ENCODE measurements around the gene CDK5.
"Not testable (repeated sequence)": the region's sequence is repeated elsewhere in the genome, so short reads cannot be mapped to it uniquely, and the experiment has no call there.

Gene CDK5

DNA sequence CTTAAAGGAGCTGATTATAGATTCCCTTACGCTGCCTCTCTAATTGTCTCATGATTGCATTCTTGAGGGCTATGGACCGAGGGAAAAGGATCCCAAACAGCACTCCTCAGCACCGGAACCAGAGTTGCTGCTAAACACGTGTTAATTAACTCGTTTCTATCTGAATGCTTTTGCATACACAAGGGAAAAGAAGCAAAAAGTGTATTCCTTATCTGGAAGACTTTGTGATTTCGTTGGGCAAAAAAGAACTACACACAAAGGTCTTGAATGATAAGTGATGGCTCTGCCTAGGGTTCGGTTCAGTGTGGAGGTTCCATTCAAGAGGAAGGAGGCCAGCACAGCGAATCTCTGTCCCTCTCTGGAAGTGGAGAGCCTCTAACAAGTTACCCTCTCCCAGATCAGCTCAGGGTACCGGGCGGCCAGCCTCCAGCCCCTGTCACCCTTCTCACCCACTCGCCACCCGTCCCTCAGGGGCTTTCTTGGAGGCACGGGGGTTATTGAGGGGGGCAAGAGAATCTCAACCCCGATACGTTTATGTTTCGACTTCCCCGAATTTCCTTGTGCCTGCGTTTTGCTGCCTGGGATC lies 1.2 kb upstream of the CDK5 start:
- no peak for DNase-seq (ENCODE audit: low read depth in 1 of 2, low spot score in 1 of 2)

- DNase-seq (ENCODE audit: low read depth in 1 of 2, low spot score in 1 of 2) = peak; percentile 93 to 94
Measured at GRCh38 chr7:151057989-151058780, 488 bp upstream of the CDK5 start.

- DNase-seq (ENCODE audit: low read depth in 1 of 2, low spot score in 1 of 2) = no peak
Measured at GRCh38 chr7:151056666-151057505, 811 bp downstream of the CDK5 start.

GRCh38 chr7:151056283-151056665 lies 1.4 kb downstream of the CDK5 start:
- no peak for DNase-seq (ENCODE audit: low read depth in 1 of 2, low spot score in 1 of 2)

- no peak for DNase-seq (ENCODE audit: low read depth in 1 of 2, low spot score in 1 of 2)
Measured at GRCh38 chr7:151053751-151054150, 3.9 kb downstream of the CDK5 start.

DNA sequence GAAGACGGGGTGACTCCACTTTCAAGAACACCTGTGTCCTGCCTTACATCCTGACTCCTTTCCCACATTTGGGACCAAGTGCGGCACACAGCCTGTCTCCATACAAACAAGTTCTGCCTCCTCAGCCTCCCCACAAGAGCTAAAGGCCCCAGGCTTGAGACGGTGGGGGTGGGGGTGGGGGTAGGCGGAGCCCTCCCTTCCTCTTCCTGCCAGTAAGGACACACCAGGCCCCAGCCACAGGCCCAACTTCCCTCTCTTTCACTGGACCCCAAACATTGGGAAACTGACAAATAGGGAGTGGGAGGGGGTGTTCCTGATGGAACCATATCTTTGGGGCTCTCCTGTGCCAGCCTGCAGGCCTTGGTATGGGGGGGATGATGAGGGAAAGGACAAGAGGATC lies 4.6 kb downstream of the CDK5 start:
- DNase-seq (ENCODE audit: low read depth in 1 of 2, low spot score in 1 of 2) = no peak

DNA sequence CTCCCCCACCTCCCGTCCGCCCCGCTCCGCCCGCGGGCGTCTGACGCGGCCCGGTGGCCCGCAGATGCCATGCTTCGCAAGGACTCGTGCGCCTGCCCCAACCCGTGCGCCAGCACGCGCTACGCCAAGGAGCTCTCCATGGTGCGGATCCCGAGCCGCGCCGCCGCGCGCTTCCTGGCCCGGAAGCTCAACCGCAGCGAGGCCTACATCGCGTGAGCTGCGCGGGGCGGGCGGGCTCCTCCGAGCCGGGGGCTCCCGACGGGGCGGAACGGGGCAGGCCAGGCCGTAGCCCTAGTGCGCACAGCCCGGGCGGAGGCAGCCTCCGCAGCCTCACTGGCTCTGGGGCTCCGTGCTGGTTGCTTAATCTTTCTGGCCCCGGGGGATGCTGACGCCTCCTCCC lies 6.6 kb downstream of the CDK5 start:
- peak in 1 of 2 donors; percentile 36 for DNase-seq (ENCODE audit: low read depth in 1 of 2, low spot score in 1 of 2)

DNA sequence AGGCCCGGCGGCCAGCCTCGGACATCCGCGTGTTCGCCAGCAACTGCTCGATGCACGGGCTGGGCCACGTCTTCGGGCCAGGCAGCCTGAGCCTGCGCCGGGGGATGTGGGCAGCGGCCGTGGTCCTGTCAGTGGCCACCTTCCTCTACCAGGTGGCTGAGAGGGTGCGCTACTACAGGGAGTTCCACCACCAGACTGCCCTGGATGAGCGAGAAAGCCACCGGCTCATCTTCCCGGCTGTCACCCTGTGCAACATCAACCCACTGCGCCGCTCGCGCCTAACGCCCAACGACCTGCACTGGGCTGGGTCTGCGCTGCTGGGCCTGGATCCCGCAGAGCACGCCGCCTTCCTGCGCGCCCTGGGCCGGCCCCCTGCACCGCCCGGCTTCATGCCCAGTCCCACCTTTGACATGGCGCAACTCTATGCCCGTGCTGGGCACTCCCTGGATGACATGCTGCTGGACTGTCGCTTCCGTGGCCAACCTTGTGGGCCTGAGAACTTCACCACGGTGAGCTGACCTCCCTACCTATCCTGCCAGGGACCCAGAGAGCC lies 8.7 kb downstream of the CDK5 start:
- DNase-seq (ENCODE audit: low read depth in 1 of 2, low spot score in 1 of 2) = no peak

DNA sequence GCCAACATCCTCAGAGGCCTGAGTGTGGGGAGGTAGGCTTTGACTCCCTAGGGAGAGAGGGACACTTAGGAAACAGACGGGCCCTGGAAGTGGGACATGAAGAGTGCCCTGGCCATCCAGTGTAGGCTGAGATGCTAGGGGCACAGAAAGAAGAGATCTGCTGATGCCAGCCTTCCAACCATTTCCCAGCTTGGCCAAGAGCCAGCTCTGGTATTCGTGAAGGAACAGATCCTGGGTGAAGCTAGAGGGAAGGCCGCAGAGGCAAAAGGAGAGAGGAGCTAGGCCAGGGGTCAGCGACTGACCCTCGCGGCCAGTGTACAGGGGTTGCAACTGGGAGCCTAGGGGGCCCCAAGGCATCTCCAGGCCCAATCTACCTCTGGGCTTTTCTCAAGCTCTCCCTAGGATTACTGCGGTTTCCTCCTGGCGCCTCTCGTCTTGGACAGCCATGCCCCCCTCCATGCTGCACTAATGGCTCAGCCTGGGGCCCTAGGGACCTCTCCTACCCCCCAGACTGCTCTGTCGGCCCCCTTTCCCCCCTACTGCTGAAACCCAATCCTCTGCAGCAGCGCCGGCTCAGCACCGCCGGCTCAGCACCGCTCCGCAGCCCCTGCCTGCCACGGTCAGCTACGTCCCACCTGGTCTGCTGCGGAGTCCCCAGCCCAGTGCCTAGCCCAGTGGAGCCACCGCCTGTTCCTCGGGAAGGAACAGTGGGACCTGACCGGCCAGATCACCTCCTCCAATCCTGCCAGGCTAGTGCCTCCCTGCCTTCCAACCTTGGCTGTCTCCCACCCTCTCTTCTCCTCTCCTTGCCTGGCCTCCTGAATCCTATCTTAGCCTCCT lies 9.5 kb downstream of the CDK5 start, which contains the start of gene ASIC3:
Gene ASIC3, plus strand, starts transcription at position 556 of the 840 bp plus-strand sequence. CDS start 355 bp downstream, outside the sequence.
- DNase-seq (ENCODE audit: low read depth in 1 of 2, low spot score in 1 of 2) = no peak

DNA sequence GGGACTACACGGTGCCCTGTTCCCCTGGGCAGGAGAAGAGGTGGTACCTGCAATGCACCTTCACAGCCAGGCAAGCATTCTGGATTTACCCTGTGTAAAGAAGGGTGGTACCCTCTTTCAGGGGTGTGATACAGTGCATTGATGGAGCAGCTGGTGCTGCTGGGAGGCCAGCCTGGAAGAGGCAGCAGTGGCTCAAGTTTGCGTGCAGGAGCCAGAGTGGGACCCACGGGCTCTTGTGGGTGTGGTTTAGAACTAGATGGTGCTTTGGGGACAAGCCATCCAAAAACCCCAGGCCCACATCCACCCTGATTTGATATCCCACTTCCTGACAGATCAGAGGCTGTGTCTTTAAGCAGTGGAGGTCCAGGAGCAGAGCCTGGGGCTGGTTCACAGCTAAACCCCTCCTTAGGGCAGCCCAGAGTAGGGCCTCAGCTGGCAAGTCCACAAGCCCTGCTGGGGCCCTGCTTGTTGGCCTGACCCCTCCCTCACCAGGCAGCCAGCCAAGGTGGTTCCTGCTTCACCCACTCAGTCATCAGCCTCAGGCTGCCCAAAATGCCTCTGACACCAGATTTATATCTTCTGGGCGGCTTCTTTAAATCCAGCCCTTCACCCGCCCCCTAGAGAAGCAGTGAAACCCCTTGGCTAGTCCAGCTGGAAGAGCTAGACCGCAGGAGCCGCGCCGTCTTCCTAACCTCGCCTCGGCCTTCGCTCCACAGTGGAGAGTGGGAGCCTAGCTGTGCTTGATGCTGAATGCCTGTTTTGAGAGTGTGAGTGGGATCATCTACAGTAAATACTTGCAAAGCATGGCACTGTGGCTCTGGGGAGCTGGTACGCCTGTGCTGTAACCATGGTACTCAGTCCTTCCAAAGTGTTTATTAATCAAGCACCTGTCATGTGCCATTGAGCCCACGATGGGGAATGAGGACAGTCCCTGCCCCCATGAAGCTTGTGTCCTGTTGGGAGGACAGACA lies 10.8 kb downstream of the CDK5 start:
- no peak for DNase-seq (ENCODE audit: low read depth in 1 of 2, low spot score in 1 of 2)

DNA sequence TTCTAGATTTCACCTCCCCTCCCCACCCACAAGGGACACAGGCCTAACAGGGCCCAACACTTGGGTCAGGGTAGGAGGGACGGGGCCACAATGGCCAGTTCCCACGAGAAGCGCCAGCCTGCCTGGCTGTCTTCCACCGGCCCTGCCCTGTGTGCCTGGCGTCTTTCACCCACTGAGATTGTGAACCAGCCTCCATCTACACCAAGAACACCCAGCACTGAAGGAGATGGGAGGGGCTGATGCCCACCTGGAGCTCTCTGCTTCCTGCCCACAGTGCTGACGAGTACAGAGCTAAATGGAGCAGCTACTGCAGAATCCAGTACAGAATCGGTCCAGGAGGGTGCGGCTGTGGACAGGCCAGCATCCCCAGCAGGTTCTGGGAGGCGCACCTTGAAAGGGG lies 11.7 kb downstream of the CDK5 start:
- DNase-seq (ENCODE audit: low read depth in 1 of 2, low spot score in 1 of 2) = no peak

- DNase-seq (ENCODE audit: low read depth in 1 of 2, low spot score in 1 of 2) = no peak
Measured at GRCh38 chr7:151045262-151045661, 12.4 kb downstream of the CDK5 start.

DNA sequence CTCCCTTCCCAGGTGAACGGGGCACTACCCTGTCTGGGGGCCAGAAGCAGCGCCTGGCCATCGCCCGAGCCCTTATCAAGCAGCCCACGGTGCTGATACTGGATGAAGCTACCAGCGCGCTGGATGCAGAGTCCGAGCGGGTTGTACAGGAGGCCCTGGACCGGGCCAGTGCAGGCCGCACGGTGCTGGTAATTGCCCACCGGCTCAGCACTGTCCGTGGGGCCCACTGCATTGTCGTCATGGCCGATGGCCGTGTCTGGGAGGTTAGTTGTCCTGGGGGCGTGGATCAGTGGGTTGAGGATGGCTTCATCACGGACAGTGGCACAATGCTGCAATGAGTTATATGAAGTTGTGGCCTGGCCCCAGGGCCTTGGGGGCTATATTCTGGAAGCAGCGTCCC lies 13.7 kb downstream of the CDK5 start:
- DNase-seq (ENCODE audit: low read depth in 1 of 2, low spot score in 1 of 2) = no peak

DNA sequence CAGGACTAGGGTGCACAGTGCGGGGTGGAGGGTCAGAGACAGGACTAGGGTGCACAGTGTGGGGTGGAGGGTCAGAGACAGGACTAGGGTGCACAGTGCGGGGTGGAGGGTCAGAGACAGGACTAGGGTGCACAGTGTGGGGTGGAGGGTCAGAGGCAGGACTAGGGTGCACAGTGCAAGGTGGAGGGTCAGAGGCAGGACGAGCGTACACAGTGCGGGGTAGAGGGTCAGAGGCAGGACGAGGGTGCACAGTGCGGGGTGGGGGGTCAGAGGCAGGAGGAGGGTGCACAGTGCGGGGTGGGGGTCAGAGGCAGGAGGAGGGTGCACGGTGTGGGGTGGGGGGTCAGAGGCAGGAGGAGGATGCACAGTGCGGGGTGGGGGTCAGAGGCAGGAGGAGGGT lies 14.2 kb downstream of the CDK5 start:
- DNase-seq (ENCODE audit: low read depth in 1 of 2, low spot score in 1 of 2) = not testable (repeated sequence)

GRCh38 chr7:151040616-151041375 lies 16.9 kb downstream of the CDK5 start:
- DNase-seq (ENCODE audit: low read depth in 1 of 2, low spot score in 1 of 2) = no peak

DNA sequence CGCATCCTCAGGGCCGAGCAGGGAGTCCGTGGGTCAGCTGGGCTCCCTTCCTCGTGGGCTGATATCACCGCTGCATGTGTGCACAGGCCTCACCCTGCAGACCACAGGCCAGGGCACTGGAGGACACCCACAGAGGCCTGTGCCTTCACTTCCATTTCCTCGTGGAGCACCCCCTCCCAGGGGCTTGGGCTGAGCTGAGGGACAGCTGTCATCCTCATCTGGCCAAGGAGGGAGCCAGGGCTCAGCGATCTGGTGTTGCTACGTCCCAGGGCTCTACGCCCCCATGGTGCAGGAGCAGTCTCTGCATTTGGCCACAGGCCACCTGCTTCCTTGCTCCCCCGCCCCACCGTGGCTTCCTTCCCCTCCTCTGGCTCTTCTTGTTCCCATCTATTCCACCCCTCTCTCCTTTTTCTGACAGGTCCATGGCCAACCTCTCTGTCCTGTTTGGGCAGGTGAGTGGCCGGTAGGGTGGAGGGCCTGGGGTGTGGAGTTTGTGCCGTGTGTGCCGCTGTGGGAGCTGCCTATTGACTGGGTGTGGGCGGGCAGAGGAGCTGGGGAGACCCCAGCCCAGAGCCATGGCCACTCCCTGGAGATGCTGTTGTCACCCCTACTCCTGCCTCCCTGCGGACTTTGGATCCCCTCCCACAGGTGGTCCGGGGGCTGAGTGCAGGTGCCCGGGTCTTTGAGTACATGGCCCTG lies 17.7 kb downstream of the CDK5 start:
- DNase-seq (ENCODE audit: low read depth in 1 of 2, low spot score in 1 of 2) = no peak

DNA sequence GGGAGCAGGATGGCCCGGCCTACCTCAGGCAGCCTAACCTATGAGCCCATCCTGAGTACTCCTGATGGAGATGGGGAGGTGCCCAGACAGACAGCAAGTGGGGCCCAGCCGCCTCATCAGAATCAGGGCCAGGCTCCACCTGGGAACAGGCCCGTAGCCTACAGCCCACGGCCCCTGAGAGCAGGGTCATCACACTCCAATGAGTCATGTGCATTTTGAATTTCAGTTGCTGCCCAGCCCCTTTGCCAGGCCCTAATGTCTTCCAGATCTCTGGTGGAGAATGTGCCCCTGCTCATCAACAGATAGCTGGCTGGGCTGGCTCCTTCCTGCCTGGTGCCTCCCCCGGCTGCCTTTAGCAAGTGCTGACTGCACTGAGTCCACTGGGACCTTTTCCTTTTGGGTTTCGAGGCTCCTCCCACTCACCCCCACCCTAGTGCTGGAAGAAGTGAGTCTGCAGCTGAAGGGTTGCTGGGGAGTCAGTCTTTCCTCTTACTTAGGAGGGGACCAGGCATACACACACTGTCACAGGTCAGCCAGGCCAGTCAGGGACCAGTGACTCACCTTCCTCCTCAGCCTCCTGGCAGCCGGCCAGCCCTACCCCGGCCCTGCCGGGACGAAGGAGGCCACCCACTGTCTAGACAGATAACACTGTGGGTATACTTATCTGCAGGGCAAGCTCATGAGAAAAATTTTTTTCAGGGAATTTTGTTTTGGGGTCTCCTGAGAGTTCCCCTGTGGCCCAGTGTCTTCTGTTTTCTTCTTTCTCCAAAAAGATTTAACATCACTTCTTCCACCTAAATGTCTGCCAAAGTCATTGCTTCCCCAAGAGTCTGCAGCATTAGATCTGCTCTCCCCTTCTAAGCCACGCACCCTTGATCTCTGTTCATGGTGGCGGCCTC lies 18.5 kb downstream of the CDK5 start:
- DNase-seq (ENCODE audit: low read depth in 1 of 2, low spot score in 1 of 2) = peak in 1 of 2 donors; percentile 35
